Right lobe of liver (tissue), 4 donors: ENCODE data around the gene FOXO4.

Experiments
- POLR2A ChIP-seq: fragments of 450-650 bp; IDR thresholded peaks from one replicate; pipeline ENCODE4 v1.6.1; 2017; ENCODE audit warnings: antibody characterized with exemption, mild to moderate bottlenecking
- TF ChIP-seq, protein P1 (sequence below), 4 donors: fragments of 200-600 bp in 3 of 4; fragments of 450-650 bp in 1 of 4; IDR thresholded peaks; one replicate each; pipeline versions ENCODE4 v1.5.1 to v1.8.0; 2016 to 2022; ENCODE audit warnings: antibody characterized with exemption in 4 of 4, mild to moderate bottlenecking in 2 of 4
- donor health status: DM: no; HTN: no; CAD: no.
- donor health status: DM: no; HTN: no; CAD: no.
- donor health status: DM: no; HTN: yes; CAD: no.

- TF ChIP-seq, protein P1, sequence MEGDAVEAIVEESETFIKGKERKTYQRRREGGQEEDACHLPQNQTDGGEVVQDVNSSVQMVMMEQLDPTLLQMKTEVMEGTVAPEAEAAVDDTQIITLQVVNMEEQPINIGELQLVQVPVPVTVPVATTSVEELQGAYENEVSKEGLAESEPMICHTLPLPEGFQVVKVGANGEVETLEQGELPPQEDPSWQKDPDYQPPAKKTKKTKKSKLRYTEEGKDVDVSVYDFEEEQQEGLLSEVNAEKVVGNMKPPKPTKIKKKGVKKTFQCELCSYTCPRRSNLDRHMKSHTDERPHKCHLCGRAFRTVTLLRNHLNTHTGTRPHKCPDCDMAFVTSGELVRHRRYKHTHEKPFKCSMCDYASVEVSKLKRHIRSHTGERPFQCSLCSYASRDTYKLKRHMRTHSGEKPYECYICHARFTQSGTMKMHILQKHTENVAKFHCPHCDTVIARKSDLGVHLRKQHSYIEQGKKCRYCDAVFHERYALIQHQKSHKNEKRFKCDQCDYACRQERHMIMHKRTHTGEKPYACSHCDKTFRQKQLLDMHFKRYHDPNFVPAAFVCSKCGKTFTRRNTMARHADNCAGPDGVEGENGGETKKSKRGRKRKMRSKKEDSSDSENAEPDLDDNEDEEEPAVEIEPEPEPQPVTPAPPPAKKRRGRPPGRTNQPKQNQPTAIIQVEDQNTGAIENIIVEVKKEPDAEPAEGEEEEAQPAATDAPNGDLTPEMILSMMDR (IDR thresholded peaks at IDR 0.05), result no peak
- TF ChIP-seq POLR2A, result no peak
Measured at GRCh38 chrX:71081330-71082123, 14.1 kb upstream of the FOXO4 start.
